Germinal center (tissue), 1 donor: ENCODE measurements around the gene TRIM8.

ENCODE experiments used
- DNase-seq: peaks from one replicate; pipeline ENCODE4 v3.0.0; 2012; ENCODE audit warnings: mixed read lengths, low spot score

Gene TRIM8

GRCh38 chr10:102633287-102633686, 11.0 kb upstream of the TRIM8 start:
- no peak for DNase-seq

GRCh38 chr10:102633848-102634247, 10.4 kb upstream of the TRIM8 start:
- no peak for DNase-seq

- no peak for DNase-seq
Observed at GRCh38 chr10:102634686-102635085, 9.6 kb upstream of the TRIM8 start.

- peak; percentile 26 for DNase-seq
Observed at GRCh38 chr10:102635377-102635776, 8.9 kb upstream of the TRIM8 start.

- DNase-seq, result no peak
Observed at GRCh38 chr10:102639537-102639936, 4.7 kb upstream of the TRIM8 start.

GRCh38 chr10:102641402-102641801, 2.9 kb upstream of the TRIM8 start:
- DNase-seq, result no peak

GRCh38 chr10:102641880-102642735, 2.2 kb upstream of the TRIM8 start:
- peak; percentile 97 for DNase-seq

- DNase-seq, result peak; percentile 47
Observed at GRCh38 chr10:102642736-102643335, 1.4 kb upstream of the TRIM8 start.

- DNase-seq, result peak; percentile 35
Observed at GRCh38 chr10:102643336-102644065, 778 bp upstream of the TRIM8 start.

GRCh38 chr10:102644646-102645387, 538 bp downstream of the TRIM8 start:
- peak; percentile 76 for DNase-seq

- peak; percentile 34 for DNase-seq
Observed at GRCh38 chr10:102645388-102645740, 1.1 kb downstream of the TRIM8 start.

GRCh38 chr10:102645741-102646609, 1.7 kb downstream of the TRIM8 start:
- peak; percentile 63 for DNase-seq

- peak; percentile 33 for DNase-seq
Observed at GRCh38 chr10:102646610-102647442, 2.5 kb downstream of the TRIM8 start.

GRCh38 chr10:102647443-102648268, 3.4 kb downstream of the TRIM8 start:
- peak; percentile 61 for DNase-seq

- DNase-seq, result no peak
Observed at GRCh38 chr10:102648269-102648888, 4.1 kb downstream of the TRIM8 start.

GRCh38 chr10:102648889-102649796, 4.9 kb downstream of the TRIM8 start:
- peak; percentile 48 for DNase-seq

GRCh38 chr10:102649797-102650654, 5.7 kb downstream of the TRIM8 start:
- DNase-seq, result no peak
